GM20431 (cell line): Measurements from ENCODE around the gene METTL26.

Experiments used
- in situ Hi-C: fragments of 300-500 bp; cut with MseI, MboI; formaldehyde crosslinking; loops from one replicate; pipeline ENCODE4 v1.15.0; 2020; ENCODE audit warnings: low sequenced_read_pairs; ENCODE audit not compliant: unreplicated experiment

The METTL26 gene

DNA sequence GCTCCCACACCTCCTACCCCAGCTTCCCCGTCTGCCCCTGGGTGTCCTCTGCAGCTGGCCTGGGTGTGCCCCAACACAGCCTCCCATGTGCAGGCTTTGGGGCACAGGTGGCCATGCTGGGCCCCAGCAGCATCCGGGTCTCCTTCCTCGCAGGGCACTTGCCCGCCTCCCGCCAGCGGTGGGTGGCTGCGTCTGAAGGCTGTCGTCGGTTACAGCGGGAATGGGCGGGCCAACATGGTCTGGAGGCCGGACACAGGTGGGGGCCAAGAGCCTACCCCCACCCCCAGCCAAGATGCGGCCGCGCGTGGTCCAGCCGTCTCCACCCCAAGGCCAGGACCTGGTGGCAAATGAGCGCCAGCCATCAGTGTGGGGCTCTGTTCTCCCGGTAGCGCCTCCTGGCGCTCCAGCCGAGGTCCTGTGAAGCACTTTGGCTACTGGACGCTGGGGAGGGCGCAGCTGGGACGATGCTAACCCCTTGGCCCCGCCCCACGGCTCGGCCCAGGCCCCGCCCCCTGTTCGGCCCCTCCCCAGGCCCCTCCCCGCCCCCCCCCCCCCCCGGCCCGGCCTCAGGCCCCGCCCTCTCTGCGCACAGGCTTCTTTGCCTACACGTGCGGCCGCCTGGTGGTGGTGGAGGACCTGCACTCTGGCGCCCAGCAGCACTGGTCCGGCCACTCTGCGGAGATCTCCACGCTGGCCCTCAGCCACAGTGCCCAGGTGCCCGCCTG is 24.5 kb upstream of the METTL26 start:
- in situ Hi-C loops = no loop called here

DNA sequence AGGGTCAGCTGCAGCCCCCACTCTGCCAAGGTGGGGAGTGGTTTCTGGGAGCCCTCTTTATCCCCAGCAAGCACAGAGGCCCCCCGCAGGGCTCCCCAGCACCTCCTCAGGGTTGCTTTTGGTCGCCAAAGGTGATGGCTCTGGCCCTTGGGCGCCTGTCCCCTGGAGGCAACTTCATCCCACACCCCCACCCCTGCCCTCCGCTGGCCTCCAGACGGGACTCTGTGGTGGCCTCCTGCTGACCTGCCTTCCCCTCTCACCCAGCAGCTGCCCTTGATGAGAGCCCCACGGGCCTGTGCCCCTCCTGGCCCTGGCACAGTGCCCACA is 24.0 kb upstream of the METTL26 start:
- in situ Hi-C loops = no loop called here

DNA sequence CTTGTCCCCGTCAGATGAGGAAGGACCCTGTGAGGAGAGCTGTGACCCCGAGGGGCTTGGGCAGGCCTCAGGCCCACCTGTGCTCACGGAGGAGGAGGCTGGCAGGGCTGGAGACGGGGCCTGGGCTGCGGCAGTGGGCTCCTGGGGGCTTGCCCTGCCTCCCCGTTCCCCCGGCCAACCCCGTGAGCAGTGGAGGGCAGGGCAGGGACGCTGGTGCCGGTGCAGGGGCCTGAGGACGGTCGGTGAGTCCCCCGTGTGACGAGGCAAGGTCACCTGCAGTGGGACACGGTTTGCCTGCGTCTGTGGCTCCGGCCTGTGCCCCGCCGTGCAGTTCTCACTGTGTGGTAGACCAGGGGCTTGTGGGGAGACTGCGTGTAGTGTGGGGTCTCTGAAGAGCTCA is 23.5 kb upstream of the METTL26 start:
- in situ Hi-C loops = no loop called here

GRCh38 chr16:658679-659571 is 22.8 kb upstream of the METTL26 start:
- in situ Hi-C loops = no loop called here

DNA sequence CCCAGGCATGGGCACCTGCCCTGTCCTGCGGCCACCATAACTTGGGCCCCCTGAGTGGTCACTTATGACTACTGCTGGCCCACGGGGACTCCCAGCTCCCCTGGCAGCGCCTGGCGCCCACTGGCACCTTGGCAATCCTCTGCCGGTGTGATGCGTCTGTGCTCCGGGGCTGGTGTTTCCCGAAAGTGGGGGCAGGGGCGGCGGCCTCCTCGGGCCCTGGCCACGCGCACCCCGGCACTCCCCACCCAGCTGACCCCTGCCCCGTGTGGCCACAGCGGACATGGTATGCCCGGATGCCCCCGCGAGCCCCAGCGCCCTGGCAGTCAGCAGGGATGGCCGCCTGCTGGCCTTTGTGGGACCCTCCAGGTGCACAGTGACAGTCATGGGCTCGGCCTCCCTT is 21.4 kb upstream of the METTL26 start:
- in situ Hi-C loops = no loop called here

- in situ Hi-C loops = no loop called here
Measured at GRCh38 chr16:654034-654433, 17.9 kb upstream of the METTL26 start.

GRCh38 chr16:652454-653305 is 16.6 kb upstream of the METTL26 start:
- in situ Hi-C loops = no loop called here

DNA sequence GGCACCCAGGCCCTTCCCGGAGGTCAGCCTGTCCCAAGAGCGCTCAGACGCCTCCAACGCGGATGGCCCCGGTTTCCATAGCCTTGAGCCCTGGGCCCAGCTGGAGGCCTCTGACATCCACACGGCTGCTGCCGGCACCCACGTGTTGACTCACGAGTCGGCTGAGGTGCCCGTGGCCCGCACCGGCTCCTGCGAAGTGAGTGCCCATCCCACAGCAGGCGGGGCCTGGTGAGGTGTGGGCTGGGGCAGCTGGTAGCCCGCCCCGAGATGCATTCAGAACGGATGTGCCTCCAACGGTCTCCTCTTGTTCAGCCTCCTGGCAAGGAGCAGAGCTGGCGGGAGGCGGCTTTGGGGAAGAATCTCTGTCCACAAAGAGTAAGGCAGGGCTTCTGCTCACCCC is 15.7 kb upstream of the METTL26 start:
- in situ Hi-C loops = no loop called here

DNA sequence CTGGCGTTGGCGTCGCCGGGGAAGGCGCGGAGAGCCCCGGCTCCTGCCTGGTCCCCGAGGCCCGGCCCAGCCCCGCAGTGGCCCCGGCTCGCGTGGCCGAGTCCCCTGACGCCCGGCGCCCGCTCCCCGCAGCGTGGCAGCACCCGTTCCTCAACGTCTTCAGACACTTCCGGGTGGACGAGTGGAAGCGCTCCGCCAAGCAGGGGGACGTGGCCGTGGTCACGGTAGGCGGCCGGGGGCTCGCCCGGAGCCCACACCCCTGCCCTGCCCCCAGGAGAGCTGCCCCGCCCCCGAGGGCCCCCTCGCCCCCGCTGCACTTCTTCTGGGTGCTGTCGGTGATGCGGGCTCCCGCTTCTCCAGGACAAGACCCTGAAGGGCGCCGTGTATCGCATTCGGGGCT is 13.5 kb upstream of the METTL26 start:
- in situ Hi-C loops = no loop called here

GRCh38 chr16:648781-649589 is 12.9 kb upstream of the METTL26 start, which contains the start of gene WDR90:
Gene WDR90 (plus strand): TSS chr16:649365. CDS start chr16:649417, 52 bp downstream.
- in situ Hi-C loops = no loop called here

GRCh38 chr16:648071-648780 is 12.1 kb upstream of the METTL26 start:
- in situ Hi-C loops = no loop called here

- in situ Hi-C loops = no loop called here
Measured at GRCh38 chr16:647173-647902, 11.2 kb upstream of the METTL26 start.

DNA sequence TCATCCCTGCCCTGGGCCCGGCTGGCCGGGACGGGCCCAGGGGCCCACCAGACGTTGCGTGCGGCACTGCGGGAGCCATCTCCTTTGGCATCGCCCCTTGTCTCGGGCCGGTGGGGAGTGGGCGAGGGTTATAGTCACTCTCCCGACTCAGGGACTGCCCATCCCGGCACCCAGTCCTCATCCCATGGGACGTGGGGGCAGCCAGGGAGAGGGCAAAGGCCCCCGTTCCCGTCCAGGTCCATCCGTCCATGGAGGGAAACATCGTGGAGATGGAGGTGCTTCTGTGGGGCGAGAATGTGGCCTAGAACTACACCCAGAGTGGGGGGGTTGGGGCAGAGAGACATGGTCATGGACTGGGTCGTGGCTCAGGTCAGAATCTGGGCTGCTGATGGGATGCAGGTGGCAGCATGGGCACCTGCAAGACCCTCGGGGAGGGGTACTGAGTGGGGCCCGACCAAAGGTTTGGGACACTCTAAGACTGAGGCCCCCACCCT is 10.6 kb upstream of the METTL26 start:
- in situ Hi-C loops = no loop called here

DNA sequence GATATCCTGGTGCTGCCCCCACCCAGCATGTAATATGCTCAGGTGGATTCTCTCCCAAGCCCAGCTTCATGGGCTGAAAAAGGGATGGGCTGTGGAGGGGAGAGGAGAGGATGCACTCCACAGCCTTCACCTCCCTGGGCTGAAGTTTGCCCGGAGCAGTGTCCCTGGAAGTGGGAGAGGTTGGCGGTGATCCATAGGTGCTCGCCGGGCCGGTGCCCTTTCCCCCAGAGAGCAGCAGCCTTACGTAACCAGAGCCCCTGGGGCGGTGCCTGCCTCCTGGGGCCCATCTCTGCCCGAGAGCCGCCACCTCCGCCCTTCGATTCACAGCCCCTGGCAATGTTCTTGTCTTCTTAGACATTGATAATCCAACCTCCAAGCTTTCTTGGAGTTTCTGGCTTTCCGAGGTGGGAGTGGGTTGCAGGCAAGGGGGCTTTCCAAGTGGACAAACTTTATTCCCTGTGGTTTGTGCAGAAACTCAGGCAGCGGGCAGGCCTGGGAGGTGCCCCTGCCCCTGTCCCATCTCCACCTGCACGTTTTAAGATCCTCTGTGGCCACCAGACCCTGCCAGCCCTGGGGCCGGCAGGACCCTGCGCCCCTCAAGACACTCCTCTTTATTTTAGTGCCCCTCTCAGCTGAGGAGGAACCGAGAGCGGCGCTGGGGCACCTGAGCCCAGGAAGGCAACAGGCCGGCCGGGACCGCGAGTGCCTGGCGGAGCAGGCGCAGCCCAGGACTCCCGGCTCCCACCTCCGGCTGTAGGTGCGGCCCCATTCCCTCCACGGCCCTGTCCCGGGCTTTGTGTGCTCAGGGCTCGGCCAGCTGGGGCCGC is 10.0 kb upstream of the METTL26 start:
- in situ Hi-C loops = no loop called here

- in situ Hi-C loops = no loop called here
Measured at GRCh38 chr16:644556-644955, 8.5 kb upstream of the METTL26 start.

DNA sequence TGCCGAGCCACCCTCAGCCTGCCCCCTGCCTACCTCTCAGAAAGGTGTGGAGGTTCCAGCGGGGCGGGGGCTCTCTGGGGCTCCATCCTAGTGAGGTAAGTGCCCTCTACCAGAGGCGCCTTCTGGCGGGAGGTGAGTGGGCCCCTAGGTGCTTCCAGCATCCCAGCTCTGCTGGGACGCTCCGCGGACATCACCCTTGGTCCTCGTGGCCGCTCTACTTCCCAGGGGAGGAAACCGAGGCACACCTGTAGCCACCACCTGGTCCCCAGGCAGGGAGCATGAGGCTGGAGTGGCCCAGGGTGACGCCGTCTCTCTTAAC is 6.9 kb upstream of the METTL26 start:
- in situ Hi-C loops = no loop called here

DNA sequence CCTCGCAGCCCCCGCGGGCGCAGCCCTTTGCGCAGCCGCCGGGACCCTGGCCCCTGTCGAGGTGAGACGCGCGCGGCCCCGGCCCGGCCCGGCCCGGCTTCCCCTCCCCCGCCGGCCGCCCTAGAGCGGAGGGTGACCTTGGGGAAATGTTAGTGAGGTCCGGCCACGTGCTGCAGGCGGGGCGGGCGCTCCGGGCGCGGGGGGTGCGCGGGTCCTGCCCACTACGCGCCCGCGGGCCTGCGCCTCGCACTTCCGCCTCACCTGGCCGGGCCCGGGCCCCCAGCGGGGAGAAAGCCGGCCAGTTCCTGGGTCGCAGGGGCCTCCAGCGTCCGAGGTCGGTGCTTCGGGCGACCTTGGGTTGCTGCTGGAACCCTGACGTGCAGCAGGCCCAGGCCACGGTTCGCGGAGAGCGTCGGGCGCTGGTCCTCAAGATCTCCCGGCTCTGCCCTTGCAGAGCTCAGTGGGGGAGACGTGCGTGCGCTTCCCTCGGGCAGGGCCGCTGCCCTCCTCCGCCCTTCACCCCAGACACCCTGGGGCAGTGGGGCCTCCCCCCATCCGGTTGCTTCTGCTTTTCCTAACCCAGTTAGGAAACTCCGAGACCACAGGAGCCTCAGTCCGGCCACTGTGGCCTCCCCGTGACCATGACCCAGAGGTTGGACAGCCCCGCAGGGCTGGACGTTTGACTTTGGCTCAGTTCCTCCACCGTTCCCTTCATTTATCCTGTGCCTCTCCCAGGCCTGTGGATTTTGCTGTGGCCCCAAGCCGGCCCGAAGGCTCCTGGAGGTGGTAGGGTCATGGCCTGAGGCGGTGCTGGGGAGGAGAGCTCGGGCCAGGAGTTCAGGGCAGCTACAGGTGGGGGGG is 6.3 kb upstream of the METTL26 start:
- in situ Hi-C loops = no loop called here
